Parathyroid adenoma (tissue), 2 donors: Measurements from ENCODE around the gene VPS41.

Experiments
- H2AFZ ChIP-seq: fragments of 300-600 bp; sonication (generic); one replicate; pipeline ENCODE4 v1.7.0; 2017; ENCODE audit warnings: antibody characterized with exemption, mild to moderate bottlenecking
- H3K27ac ChIP-seq: fragments of 300-600 bp; sonication (generic); one replicate; pipeline ENCODE4 v1.7.0; 2017
- H3K27me3 ChIP-seq: fragments of 300-600 bp; sonication (generic); one replicate; pipeline ENCODE4 v1.7.0; 2017; ENCODE audit warnings: low read length; ENCODE audit not compliant: control insufficient read depth, insufficient read depth
- H3K36me3 ChIP-seq: fragments of 300-600 bp; sonication (generic); one replicate; pipeline ENCODE4 v1.7.0; 2017; ENCODE audit warnings: low read length; ENCODE audit not compliant: control insufficient read depth, insufficient read depth
- H3K4me1 ChIP-seq: fragments of 300-600 bp; sonication (generic); one replicate; pipeline ENCODE4 v1.7.0; 2017; ENCODE audit warnings: control low read depth
- H3K4me2 ChIP-seq: fragments of 300-600 bp; sonication (generic); one replicate; pipeline ENCODE4 v1.7.0; 2017; ENCODE audit warnings: low read length
- H3K4me3 ChIP-seq: fragments of 300-600 bp; sonication (generic); one replicate; pipeline ENCODE4 v1.7.0; 2017; ENCODE audit warnings: low read depth, low read length
- H3K79me2 ChIP-seq: fragments of 300-600 bp; sonication (generic); one replicate; pipeline ENCODE4 v1.7.0; 2017; ENCODE audit warnings: control low read depth
- H3K9ac ChIP-seq: fragments of 300-600 bp; sonication (generic); one replicate; pipeline ENCODE4 v1.7.0; 2017; ENCODE audit warnings: mild to moderate bottlenecking
- H3K9me3 ChIP-seq: fragments of 300-600 bp; sonication (generic); one replicate; pipeline ENCODE4 v1.7.0; 2017; ENCODE audit warnings: low read length; ENCODE audit not compliant: control insufficient read depth
- TF ChIP-seq, protein P1 (sequence below): fragments of 300-600 bp; sonication (generic); IDR thresholded peaks from one replicate; pipeline ENCODE4 v1.7.0; 2017; ENCODE audit warnings: antibody characterized with exemption, mild to moderate bottlenecking
- donor health status: primary hyperparathyroidism.

Gene VPS41

DNA sequence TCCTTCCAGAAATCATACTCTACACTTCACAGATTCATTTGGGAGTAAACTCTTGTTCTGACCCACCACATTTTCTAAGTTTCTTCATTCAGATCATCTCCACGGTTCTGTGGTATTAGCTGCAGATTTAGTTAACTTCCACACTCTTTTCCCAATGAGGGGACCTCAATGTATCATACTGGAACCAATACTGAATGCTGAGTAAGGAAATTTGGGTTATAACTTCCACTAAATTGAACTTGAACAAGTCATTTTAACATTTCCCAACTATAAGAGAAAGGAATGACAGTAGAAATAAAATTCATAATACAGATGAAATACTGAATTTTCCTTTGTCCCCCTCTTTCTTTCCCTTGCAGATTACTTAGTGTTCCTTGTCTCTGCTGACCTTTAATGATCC, 131.4 kb downstream of the VPS41 start:
- TF ChIP-seq, protein P1, sequence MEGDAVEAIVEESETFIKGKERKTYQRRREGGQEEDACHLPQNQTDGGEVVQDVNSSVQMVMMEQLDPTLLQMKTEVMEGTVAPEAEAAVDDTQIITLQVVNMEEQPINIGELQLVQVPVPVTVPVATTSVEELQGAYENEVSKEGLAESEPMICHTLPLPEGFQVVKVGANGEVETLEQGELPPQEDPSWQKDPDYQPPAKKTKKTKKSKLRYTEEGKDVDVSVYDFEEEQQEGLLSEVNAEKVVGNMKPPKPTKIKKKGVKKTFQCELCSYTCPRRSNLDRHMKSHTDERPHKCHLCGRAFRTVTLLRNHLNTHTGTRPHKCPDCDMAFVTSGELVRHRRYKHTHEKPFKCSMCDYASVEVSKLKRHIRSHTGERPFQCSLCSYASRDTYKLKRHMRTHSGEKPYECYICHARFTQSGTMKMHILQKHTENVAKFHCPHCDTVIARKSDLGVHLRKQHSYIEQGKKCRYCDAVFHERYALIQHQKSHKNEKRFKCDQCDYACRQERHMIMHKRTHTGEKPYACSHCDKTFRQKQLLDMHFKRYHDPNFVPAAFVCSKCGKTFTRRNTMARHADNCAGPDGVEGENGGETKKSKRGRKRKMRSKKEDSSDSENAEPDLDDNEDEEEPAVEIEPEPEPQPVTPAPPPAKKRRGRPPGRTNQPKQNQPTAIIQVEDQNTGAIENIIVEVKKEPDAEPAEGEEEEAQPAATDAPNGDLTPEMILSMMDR, result no peak
- Histone ChIP-seq H2AFZ (no peak overlapping the region), H3K27ac (no peak overlapping the region), H3K36me3 (no peaks in the 10 kb centered on the region), H3K79me2 (no peaks in the 10 kb centered on the region), H3K9ac (no peak overlapping the region), H3K4me3 (no peak overlapping the region), H3K9me3 (no peaks in the 10 kb centered on the region), H3K4me1 (no peaks in the 10 kb centered on the region), H3K27me3 (no peaks in the 10 kb centered on the region), H3K4me2 (no peak overlapping the region)

DNA sequence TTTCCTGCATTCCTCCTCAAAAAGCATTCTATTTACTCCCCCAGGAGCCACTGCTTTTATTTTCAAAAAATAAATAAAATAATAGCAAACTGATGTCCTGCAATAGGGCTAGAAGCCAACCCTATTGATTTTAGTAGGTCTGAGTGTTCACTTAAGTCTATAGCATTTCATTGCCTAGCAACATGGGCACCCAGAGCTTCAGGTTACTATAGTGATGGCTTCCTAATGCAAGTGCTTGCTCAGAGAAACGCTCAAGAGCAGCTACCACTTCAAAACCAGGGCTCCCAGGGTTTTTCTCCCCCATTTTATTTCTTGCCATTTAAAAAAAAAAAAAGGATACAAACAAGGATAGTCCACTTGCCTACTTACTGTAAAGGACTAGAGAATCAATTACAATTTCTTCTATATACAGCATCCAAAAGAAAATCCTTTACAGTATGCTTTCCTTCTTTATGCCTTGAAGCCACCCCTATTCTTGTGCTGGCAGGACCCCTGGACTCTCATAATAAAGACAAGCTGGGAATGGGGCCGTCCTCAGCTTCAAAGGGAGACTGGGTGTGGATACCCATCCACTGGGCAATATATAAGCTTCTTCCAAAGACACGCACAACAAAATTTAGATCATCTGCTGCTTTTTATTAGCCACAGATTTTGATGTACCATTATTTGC, 133.3 kb downstream of the VPS41 start:
- H3K36me3 ChIP-seq, result no peaks in the 10 kb centered on the region

DNA sequence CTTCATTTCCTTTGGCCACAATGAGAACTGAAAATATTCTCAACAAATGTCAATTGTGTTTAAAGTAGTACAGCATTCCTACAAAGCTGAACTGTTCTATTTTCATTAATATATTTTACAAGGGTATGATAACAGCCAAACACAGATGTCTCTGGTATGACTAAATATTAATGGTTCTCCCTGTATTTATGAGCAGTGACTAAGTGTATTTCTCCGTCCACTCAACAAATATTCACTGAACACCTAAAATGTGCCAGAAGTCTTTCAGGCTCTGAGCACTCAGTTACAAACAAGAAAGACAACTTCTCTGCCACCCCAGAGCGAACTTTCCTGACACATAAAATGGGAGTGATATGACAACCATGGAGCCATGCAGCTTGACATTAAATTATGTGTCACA, 135.6 kb downstream of the VPS41 start:
- no peaks in the 10 kb centered on the region for H3K79me2 ChIP-seq
- no peaks in the 10 kb centered on the region for H3K4me1 ChIP-seq
- no peaks in the 10 kb centered on the region for H3K9me3 ChIP-seq
- no peaks in the 10 kb centered on the region for H3K27me3 ChIP-seq
- no peaks in the 10 kb centered on the region for H3K36me3 ChIP-seq
- H2AFZ ChIP-seq, result no peak overlapping the region
- no peak overlapping the region for H3K9ac ChIP-seq
- no peak overlapping the region for H3K27ac ChIP-seq
- TF ChIP-seq, protein P1, result no peak
- H3K4me3 ChIP-seq, result no peak overlapping the region
- no peak overlapping the region for H3K4me2 ChIP-seq

More for the DNA sequence above, 133.3 kb downstream of the VPS41 start:
- no peaks in the 10 kb centered on the region for H3K27me3 ChIP-seq
- H3K4me2 ChIP-seq, result no peak overlapping the region
- H3K27ac ChIP-seq, result no peak overlapping the region
- TF ChIP-seq, protein P1, result no peak
- no peak overlapping the region for H3K4me3 ChIP-seq
- H3K4me1 ChIP-seq, result no peaks in the 10 kb centered on the region
- no peaks in the 10 kb centered on the region for H3K9me3 ChIP-seq
- no peaks in the 10 kb centered on the region for H3K79me2 ChIP-seq
- no peak overlapping the region for H2AFZ ChIP-seq
- H3K9ac ChIP-seq, result no peak overlapping the region

DNA sequence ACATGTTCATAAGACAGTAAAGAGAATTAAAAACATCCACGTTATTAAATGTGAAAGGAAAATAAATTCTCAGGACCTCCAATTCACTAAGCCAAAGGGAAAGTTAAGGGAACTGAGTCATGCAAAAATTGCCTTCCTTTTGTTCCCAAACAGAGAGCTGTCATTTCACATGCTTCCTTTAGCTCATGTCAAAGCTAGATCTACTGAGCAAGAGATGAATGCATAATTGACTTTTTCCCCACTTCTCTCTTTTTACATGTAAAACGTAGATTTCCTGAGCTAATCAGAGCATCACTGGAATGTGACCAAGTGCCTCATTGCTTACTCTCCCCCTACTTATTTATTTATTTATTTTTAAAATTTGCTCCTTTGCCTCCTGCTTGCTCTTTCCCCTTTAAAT, 148.8 kb downstream of the VPS41 start:
- Histone ChIP-seq H3K9me3 (no peaks in the 10 kb centered on the region), H3K4me2 (no peak overlapping the region), H3K27ac (no peak overlapping the region), H3K4me1 (no peaks in the 10 kb centered on the region), H3K36me3 (no peaks in the 10 kb centered on the region), H2AFZ (no peak overlapping the region), H3K79me2 (no peaks in the 10 kb centered on the region), H3K27me3 (no peaks in the 10 kb centered on the region), H3K9ac (no peak overlapping the region), H3K4me3 (no peak overlapping the region)
- TF ChIP-seq, protein P1, result no peak

DNA sequence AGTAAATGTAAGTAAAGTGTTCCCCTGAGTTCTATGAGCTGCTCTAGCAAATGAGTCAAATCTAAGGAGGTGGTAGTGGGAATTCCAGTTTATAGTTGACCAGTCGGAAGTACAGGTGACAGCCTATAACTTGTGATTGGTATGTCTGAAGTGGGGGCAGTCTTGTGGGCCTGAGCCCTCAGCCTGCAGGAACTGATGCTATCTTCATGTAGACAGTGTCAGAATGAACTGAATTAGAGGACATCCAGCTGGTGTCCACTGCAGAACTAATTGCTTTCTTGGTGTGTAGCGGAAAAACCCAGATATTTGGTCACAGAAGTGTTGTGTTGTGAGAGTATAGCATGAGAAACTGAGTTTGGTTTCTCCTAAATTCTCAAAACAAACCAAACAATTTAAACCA, 150.0 kb downstream of the VPS41 start:
- H3K36me3 ChIP-seq, result no peaks in the 10 kb centered on the region
- TF ChIP-seq, protein P1, result no peak
- no peaks in the 10 kb centered on the region for H3K27me3 ChIP-seq
- H3K27ac ChIP-seq, result no peak overlapping the region
- H3K9ac ChIP-seq, result no peak overlapping the region
- H3K79me2 ChIP-seq, result no peaks in the 10 kb centered on the region
- no peak overlapping the region for H3K4me2 ChIP-seq
- H3K9me3 ChIP-seq, result no peaks in the 10 kb centered on the region
- no peak overlapping the region for H3K4me3 ChIP-seq
- no peak overlapping the region for H2AFZ ChIP-seq
- H3K4me1 ChIP-seq, result no peaks in the 10 kb centered on the region
